HEK293T (cell line): ENCODE results near the gene NFIX.

Source experiments
- CTCF ChIA-PET: fragments of 350-600 bp; formaldehyde crosslinking; extraction: SDS; loops from one replicate; lab custom pipeline; 2021; ENCODE audit warnings: antibody characterized with exemption, inconsistent platforms; lab: Yijun Ruan, JAX
- POLR2A ChIA-PET: fragments of 350-600 bp; formaldehyde crosslinking; extraction: SDS; loops from one replicate; lab custom pipeline; 2020; ENCODE audit warnings: antibody characterized with exemption, inconsistent platforms; lab: Yijun Ruan, JAX
- DNase-seq: peaks from one replicate; pipeline ENCODE4 v3.0.0; 2012; ENCODE audit warnings: mixed read lengths; ENCODE audit errors: extremely low spot score
- ARNT ChIP-seq: fragments of 450-650 bp; IDR thresholded peaks from 2 replicates; pipeline ENCODE4 v1.6.1; 2017; ENCODE audit warnings: mild to moderate bottlenecking
- BHLHE40 ChIP-seq: fragments of 450-650 bp; IDR thresholded peaks from 2 replicates; pipeline ENCODE4 v1.6.1; 2016; ENCODE audit warnings: mild to moderate bottlenecking, moderate library complexity, borderline replicate concordance
- CTBP1 ChIP-seq: fragments of 450-650 bp; IDR thresholded peaks from 2 replicates; pipeline ENCODE4 v1.6.1; 2016; ENCODE audit warnings: borderline replicate concordance
- ELF4 ChIP-seq: fragments of 450-650 bp; IDR thresholded peaks from 2 replicates; pipeline ENCODE4 v1.6.1; 2017; ENCODE audit warnings: antibody characterized with exemption
- FOXA1 ChIP-seq: fragments of 450-650 bp; IDR thresholded peaks from 2 replicates; pipeline ENCODE4 v1.6.1; 2016; ENCODE audit warnings: mild to moderate bottlenecking
- FOXK2 ChIP-seq: fragments of 450-650 bp; IDR thresholded peaks from 2 replicates; pipeline ENCODE4 v1.6.1; 2016; ENCODE audit warnings: mild to moderate bottlenecking
- FOXM1 ChIP-seq: fragments of 450-650 bp; IDR thresholded peaks from 2 replicates; pipeline ENCODE4 v1.6.1; 2017; ENCODE audit warnings: mild to moderate bottlenecking, borderline replicate concordance
- HDGF ChIP-seq: fragments of 450-650 bp; IDR thresholded peaks from 2 replicates; pipeline ENCODE4 v1.6.1; 2017; ENCODE audit warnings: antibody characterized with exemption, borderline replicate concordance
- L3MBTL2 ChIP-seq: fragments of 450-650 bp; conservative IDR thresholded peaks from 2 replicates; pipeline ENCODE4 v1.6.1; 2016; ENCODE audit warnings: mild to moderate bottlenecking
- LEF1 ChIP-seq: fragments of 450-650 bp; IDR thresholded peaks from 2 replicates; pipeline ENCODE4 v1.6.1; 2017; ENCODE audit warnings: mild to moderate bottlenecking, borderline replicate concordance
- NFRKB ChIP-seq: fragments of 450-650 bp; IDR thresholded peaks from 2 replicates; pipeline ENCODE4 v1.6.1; 2016; ENCODE audit warnings: mild to moderate bottlenecking, moderate library complexity
- PKNOX1 ChIP-seq: fragments of 450-650 bp; IDR thresholded peaks from 2 replicates; pipeline ENCODE4 v1.6.1; 2016
- SP1 ChIP-seq: fragments of 450-650 bp; IDR thresholded peaks from 2 replicates; pipeline ENCODE4 v1.6.1; 2017
- SUZ12 ChIP-seq: fragments of 450-650 bp; IDR thresholded peaks from 2 replicates; pipeline ENCODE4 v1.6.1; 2016; ENCODE audit warnings: mild to moderate bottlenecking
- TARDBP ChIP-seq: fragments of 450-650 bp; IDR thresholded peaks from 2 replicates; pipeline ENCODE4 v1.6.1; 2016
- ZNF384 ChIP-seq: fragments of 450-650 bp; IDR thresholded peaks from 2 replicates; pipeline ENCODE4 v1.6.1; 2016

NFIX gene

DNA sequence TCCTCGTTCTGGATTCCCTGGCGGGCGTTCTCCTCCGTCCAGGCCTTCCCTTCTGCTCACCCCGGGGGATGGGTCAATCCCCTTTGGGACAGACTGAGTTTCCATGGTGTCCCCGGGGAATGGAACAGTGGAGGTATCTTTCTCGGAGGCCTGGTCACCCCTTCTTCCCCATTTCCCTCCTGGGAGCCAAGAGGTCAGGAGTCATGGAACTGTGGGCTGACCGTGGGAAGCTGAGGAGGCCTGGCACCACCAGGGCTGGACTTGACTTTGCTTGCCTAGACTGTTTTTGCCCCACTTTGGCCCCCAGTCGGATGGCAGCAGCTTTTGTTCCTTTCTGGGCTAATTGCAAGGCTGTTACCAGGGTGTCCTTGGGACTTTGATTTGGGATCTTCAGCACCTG, 124.8 kb downstream of the NFIX start:
- TF ChIP-seq ZNF384 (no peak), ELF4 (no peak), SUZ12 (no peak), PKNOX1 (no peak), FOXA1 (no peak), CTBP1 (no peak), NFRKB (no peak), BHLHE40 (no peak), L3MBTL2 (no peak), HDGF (no peak), SP1 (no peak), LEF1 (no peak), ARNT (no peak), FOXM1 (no peak)
- no peak for DNase-seq
- CTCF ChIA-PET = interaction anchor here (0.9 kb wide), 1 partner anchor 154 kb away, joined by 4 read pairs; no protein-coding TSS in a partner anchor
- POLR2A ChIA-PET = interaction anchor here (1.2 to 3.5 kb wide), 3 partner anchors 13 to 174 kb away, joined by 3 to 25 read pairs (median 3); partner anchors contain the start of gene RAD23A

DNA sequence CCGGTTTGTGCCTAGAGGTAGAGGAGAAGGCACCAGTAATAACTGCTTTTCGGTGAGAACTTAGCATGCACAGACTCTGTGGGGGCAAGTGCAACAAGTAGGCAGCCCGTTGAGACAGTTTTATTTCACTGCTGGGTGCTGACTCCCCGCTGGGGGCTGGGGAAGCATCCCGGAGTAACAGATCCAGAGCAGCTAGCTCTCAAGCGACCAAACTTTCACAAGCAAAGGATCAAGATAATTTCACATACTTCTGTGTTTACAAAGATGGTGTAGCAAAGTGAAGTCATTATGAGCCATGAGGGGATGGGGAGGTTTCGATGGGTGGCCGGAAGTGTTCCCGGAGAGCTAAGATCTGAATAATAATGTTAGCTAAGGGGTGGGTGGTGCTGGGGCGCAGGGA, 125.5 kb downstream of the NFIX start:
- CTCF ChIA-PET = no interaction called here
- POLR2A ChIA-PET = interaction anchor here (0.8 to 3.5 kb wide), 2 partner anchors 31 to 32 kb away, joined by 4 to 25 read pairs; no protein-coding TSS in a partner anchor
- DNase-seq = no peak
- TF ChIP-seq BHLHE40 = no peak
- no peak for TF ChIP-seq HDGF
- no peak for TF ChIP-seq FOXK2
- TF ChIP-seq SP1 = no peak
- no peak for TF ChIP-seq CTBP1
- TF ChIP-seq ZNF384 = no peak
- no peak for TF ChIP-seq ARNT
- TF ChIP-seq FOXA1 = no peak
- TF ChIP-seq TARDBP = no peak
- no peak for TF ChIP-seq NFRKB
- TF ChIP-seq FOXM1 = no peak
- no peak for TF ChIP-seq PKNOX1
- no peak for TF ChIP-seq L3MBTL2
- no peak for TF ChIP-seq SUZ12
- TF ChIP-seq ELF4 = no peak
- TF ChIP-seq LEF1 = no peak

GRCh38 chr19:13121551-13122274, 126.4 kb downstream of the NFIX start:
- no peak for DNase-seq
- TF ChIP-seq CTBP1 (no peak), NFRKB (no peak), FOXM1 (no peak), ELF4 (no peak), FOXA1 (no peak), LEF1 (no peak), SP1 (no peak)
- POLR2A ChIA-PET = interaction anchor here (0.8 kb wide), 1 partner anchor 31 kb away, joined by 4 read pairs; no protein-coding TSS in a partner anchor
- CTCF ChIA-PET = no interaction called here

DNA sequence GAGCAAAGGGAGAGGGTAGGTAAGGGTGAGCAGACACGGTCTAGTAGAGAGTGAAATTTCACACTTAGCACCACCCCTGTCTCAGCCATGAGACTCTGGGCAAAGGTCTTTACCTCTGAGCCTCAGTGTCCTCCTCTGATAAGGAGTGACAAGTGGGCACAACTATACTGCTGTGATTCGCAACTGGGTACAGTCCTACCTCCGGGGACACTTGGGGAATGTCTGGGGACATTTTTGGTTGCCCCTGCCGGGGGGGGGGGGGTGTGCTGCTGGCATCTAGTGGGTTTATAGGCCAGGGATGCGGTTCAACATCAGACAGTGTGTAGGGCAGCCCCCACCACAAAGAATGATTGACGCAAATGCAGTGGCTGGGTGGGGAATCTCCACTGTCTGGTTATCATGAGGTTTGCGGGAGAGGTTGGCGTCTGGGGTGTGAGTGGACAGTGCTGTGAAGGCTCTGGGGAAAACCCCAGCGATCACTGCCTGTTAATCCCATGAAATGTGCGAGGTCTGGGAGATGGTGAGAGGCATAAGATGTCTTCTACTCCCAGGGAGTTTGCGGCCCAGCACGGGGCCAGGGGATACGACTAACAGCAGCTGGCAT, 127.1 kb downstream of the NFIX start:
- POLR2A ChIA-PET = no interaction called here
- no peak for TF ChIP-seq TARDBP
- TF ChIP-seq CTBP1 = no peak
- no peak for TF ChIP-seq SUZ12
- no peak for TF ChIP-seq PKNOX1
- TF ChIP-seq HDGF = no peak
- TF ChIP-seq ARNT = no peak
- no peak for TF ChIP-seq L3MBTL2
- DNase-seq = no peak
- CTCF ChIA-PET = no interaction called here

- ChIA-PET POLR2A (interaction anchor here (0.7 kb wide), 1 partner anchor 29 kb away, joined by 5 read pairs; no protein-coding TSS in a partner anchor), CTCF (no interaction called here)
- no peak for DNase-seq
- no peak for TF ChIP-seq FOXA1
- no peak for TF ChIP-seq ZNF384
Observed at GRCh38 chr19:13122980-13123957, 128.0 kb downstream of the NFIX start.

DNA sequence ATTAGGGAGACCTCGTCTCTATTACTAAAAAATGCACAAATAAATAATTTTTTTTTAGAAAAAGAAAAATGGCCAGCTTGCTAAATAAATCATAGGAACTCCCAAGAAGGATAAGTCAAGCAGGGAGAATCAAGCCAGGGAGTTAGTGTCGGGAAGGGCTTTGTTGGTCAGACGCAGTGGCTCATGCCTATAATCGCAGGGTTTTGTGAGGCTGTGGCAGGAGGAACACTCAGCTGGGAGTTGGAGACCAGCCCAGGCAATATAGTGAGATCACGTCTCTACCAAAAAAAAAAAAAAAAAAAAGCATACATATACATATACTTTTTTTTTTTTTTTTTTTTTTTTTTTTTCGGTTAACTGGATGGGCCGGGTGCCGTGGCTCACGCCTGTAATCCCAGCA, 131.8 kb downstream of the NFIX start:
- ChIA-PET CTCF (no interaction called here), POLR2A (interaction anchor here (0.9 kb wide), 1 partner anchor 22 kb away, joined by 3 read pairs; no protein-coding TSS in a partner anchor)
- TF ChIP-seq FOXK2 (no peak), PKNOX1 (no peak), SP1 (no peak), ELF4 (no peak), FOXA1 (no peak)
- no peak for DNase-seq
